T-cell (primary cell): Measurements from ENCODE around the gene TST. TPM values are rescaled to one million over a fixed set of nuclear protein-coding genes. Genes with fewer than 3 reads are reported as not detected.

Source experiments
- ATAC-seq, 4 experiments: fragments of 200-7000 bp in 3 of 4; fragments of 150-1000 bp in 1 of 4; cut with Tn5 transposase; replicated peaks in 1 of 4; 1 replicate in 3 of 4; 2 replicates in 1 of 4; pipeline ENCODE4 v1.10.0; 2021; ENCODE audit warnings: moderate library complexity in 3 of 4, mild to moderate bottlenecking in 2 of 4, moderate number of reproducible peaks in 1 of 4
- CTCF ChIA-PET, 2 donors: fragments of 300-600 bp; sonication (Branson Sonifier 250); formaldehyde crosslinking; loops; one replicate each; lab custom pipeline; 2022; ENCODE audit warnings: antibody characterized with exemption in 2 of 2; lab: Charles Lee
- POLR2A ChIA-PET, 2 donors: fragments of 300-600 bp; sonication (Branson Sonifier 250); formaldehyde crosslinking; loops; one replicate each; lab custom pipeline; 2022; ENCODE audit warnings: antibody characterized with exemption in 2 of 2; lab: Charles Lee
- DNase-seq, 35 experiments: peaks; one replicate each; pipeline versions ENCODE4 v3.0.0 to v3.0.0-alpha.2; 2013 to 2023
- H3K27ac ChIP-seq: one replicate; pipeline ENCODE4 v1.5.1; 2013; ENCODE audit warnings: low read length
- H3K27me3 ChIP-seq, 2 experiments: replicated peaks in 1 of 2; 1 replicate in 1 of 2; 2 replicates in 1 of 2; pipeline versions ENCODE4 v1.6.1 to v1.7.0; 2013; ENCODE audit warnings: low read length in 1 of 2, mixed read lengths in 1 of 2; ENCODE audit not compliant: control insufficient read depth in 2 of 2, insufficient read depth in 2 of 2; ENCODE audit errors: extremely low read depth in 1 of 2
- H3K36me3 ChIP-seq, 2 donors: 1 replicate in 1 of 2; 2 replicates in 1 of 2; pipeline versions ENCODE4 v1.6.1 to v1.7.0; 2013; ENCODE audit warnings: low read length in 1 of 2; ENCODE audit not compliant: control insufficient read depth in 2 of 2, insufficient read depth in 1 of 2; ENCODE audit errors: extremely low read depth in 1 of 2
- H3K4me1 ChIP-seq, 2 experiments: 1 replicate in 1 of 2; 2 replicates in 1 of 2; pipeline versions ENCODE4 v1.6.1 to v1.7.0; 2013; ENCODE audit warnings: low read length in 2 of 2, mixed read lengths in 1 of 2; ENCODE audit not compliant: insufficient read depth in 2 of 2, control insufficient read depth in 1 of 2; ENCODE audit errors: extremely low read depth in 1 of 2
- H3K4me3 ChIP-seq, 2 donors: 1 replicate in 1 of 2; 2 replicates in 1 of 2; pipeline versions ENCODE4 v1.5.1 to v1.7.0; 2013; ENCODE audit warnings: mild to moderate bottlenecking in 2 of 2, low read length in 1 of 2, moderate library complexity in 1 of 2; ENCODE audit not compliant: control insufficient read depth in 1 of 2; ENCODE audit errors: extremely low read depth in 1 of 2
- H3K9me3 ChIP-seq: 2 replicates; pipeline ENCODE4 v1.7.0; 2013
- H3K27ac Mint-ChIP-seq, 2 donors: one replicate each; pipeline ENCODE4 v1.8.0; 2020 to 2021; ENCODE audit warnings: mild to moderate bottlenecking in 2 of 2, mixed read lengths in 2 of 2
- H3K27me3 Mint-ChIP-seq, 2 donors: one replicate each; pipeline ENCODE4 v1.8.0; 2021 to 2022; ENCODE audit warnings: mixed read lengths in 2 of 2
- H3K36me3 Mint-ChIP-seq: one replicate; pipeline ENCODE4 v1.8.0; 2021; ENCODE audit warnings: mixed read lengths
- H3K4me1 Mint-ChIP-seq, 3 donors: one replicate each; pipeline ENCODE4 v1.8.0; 2020 to 2022; ENCODE audit warnings: mixed read lengths in 3 of 3, mild to moderate bottlenecking in 1 of 3
- H3K4me3 Mint-ChIP-seq, 3 donors: one replicate each; pipeline ENCODE4 v1.8.0; 2020 to 2022; ENCODE audit warnings: mild to moderate bottlenecking in 3 of 3, mixed read lengths in 3 of 3, moderate library complexity in 3 of 3
- H3K9me3 Mint-ChIP-seq, 3 donors: one replicate each; pipeline ENCODE4 v1.8.0; 2020 to 2022; ENCODE audit warnings: mixed read lengths in 3 of 3
- WGBS: methylation state at CpG from one replicate; pipeline ENCODE4 v1.1.5; 2013; ENCODE audit warnings: missing lambda C conversion rate; ENCODE audit not compliant: insufficient coverage; 5-methylcytosine and 5-hydroxymethylcytosine counted together
- total RNA-seq, 35 experiments: library from RNA in 6 of 35; stranded (reverse) in 6 of 35; fragments of 120-200 nt in 1 of 35; gene quantifications; one replicate each; pipeline versions ENCODE4 v1.2.1 to v1.2.4 and lab custom pipeline; 2013 to 2026

TST gene
- total RNA-seq, 5 donors from 2014 or later (not counting 1 experiment from before 2014, with no cell fraction given) = 0.61 to 2.2 (median 1.0) TPM

DNA sequence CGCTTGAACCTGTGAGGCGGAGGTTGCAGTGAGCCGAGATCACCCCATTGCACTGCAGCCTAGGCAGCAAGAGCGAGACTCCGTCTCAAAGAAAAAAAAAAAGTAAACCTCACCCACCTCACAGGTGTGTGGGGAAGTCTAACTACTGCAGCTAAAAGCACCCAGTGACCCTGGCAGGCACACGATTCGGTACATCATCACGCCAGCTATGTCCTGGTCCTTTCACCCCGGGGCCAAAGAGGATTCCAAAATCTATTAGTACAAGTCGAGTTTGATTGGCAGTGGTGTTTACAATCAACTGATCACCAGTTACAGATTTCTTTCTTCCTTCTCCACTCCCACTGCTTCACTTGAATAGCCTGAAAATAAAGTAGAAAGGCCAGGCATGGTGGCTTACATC is 6.3 kb downstream of the TST start:
- H3K4me3 ChIP-seq = no peak overlapping the region
- DNase-seq (no peak), ATAC-seq (no peak)
- Mint-ChIP-seq H3K4me1 (peaks cover 0 to 4% (median 0%) of the 10 kb centered on the region in 3 donors), H3K4me3 (no peak overlapping the region), H3K9me3 (no peaks in the 10 kb centered on the region), H3K27me3 (peaks cover 1 to 6% of the 10 kb centered on the region in 2 donors), H3K27ac (no peak overlapping the region), H3K36me3 (no peaks in the 10 kb centered on the region)
- peaks cover 0 to 13% of the 10 kb centered on the region in 2 experiments for H3K27me3 ChIP-seq
- no peak overlapping the region for H3K27ac ChIP-seq
- POLR2A ChIA-PET = no interaction called here
- 56% methylated on average over 4 of the region's 10 CpGs for WGBS
- H3K36me3 ChIP-seq = no peaks in the 10 kb centered on the region
- H3K4me1 ChIP-seq = no peaks in the 10 kb centered on the region
- CTCF ChIA-PET = no interaction called here
- no peaks in the 10 kb centered on the region for H3K9me3 ChIP-seq

- ChIA-PET CTCF (no interaction called here), POLR2A (no interaction called here)
- Histone ChIP-seq H3K9me3 (no peaks in the 10 kb centered on the region), H3K27me3 (peaks cover 0 to 13% of the 10 kb centered on the region in 2 experiments), H3K36me3 (no peaks in the 10 kb centered on the region), H3K4me3 (no peak overlapping the region), H3K27ac (no peak overlapping the region), H3K4me1 (no peaks in the 10 kb centered on the region)
- no peak overlapping the region for H3K27ac Mint-ChIP-seq
- peaks cover 0 to 4% (median 0%) of the 10 kb centered on the region in 3 donors for H3K4me1 Mint-ChIP-seq
- DNase-seq (no peak), ATAC-seq (no peak)
- no peak overlapping the region for H3K4me3 Mint-ChIP-seq
- H3K9me3 Mint-ChIP-seq = no peaks in the 10 kb centered on the region
- WGBS = 72% methylated on average over 5 of the region's 9 CpGs
- H3K27me3 Mint-ChIP-seq = peaks cover 1 to 6% of the 10 kb centered on the region in 2 donors
- no peaks in the 10 kb centered on the region for H3K36me3 Mint-ChIP-seq
Measured at GRCh38 chr22:37012262-37012904, 6.9 kb downstream of the TST start.

- ATAC-seq (no peak), DNase-seq (no peak)
- CTCF ChIA-PET = no interaction called here
- Mint-ChIP-seq H3K27ac (no peak overlapping the region), H3K9me3 (no peaks in the 10 kb centered on the region), H3K36me3 (no peaks in the 10 kb centered on the region), H3K4me1 (peaks cover 0 to 4% (median 0%) of the 10 kb centered on the region in 3 donors), H3K27me3 (peaks cover 2 to 10% of the 10 kb centered on the region in 2 donors), H3K4me3 (no peak overlapping the region)
- Histone ChIP-seq H3K4me1 (no peaks in the 10 kb centered on the region), H3K36me3 (no peaks in the 10 kb centered on the region), H3K4me3 (no peak overlapping the region), H3K27me3 (peaks cover 0 to 13% of the 10 kb centered on the region in 2 experiments), H3K9me3 (no peaks in the 10 kb centered on the region), H3K27ac (no peak overlapping the region)
- POLR2A ChIA-PET = interaction anchor here in 1 of 2 donors (0.7 kb wide), 1 partner anchor 125 kb away, joined by 3 read pairs; no protein-coding TSS in a partner anchor
- WGBS = 73% methylated on average over 2 of the region's 3 CpGs
Measured at GRCh38 chr22:37011472-37011871, 7.8 kb downstream of the TST start.

GRCh38 chr22:37010976-37011375 is 8.3 kb downstream of the TST start:
- Histone ChIP-seq H3K36me3 (no peaks in the 10 kb centered on the region), H3K4me3 (no peak overlapping the region), H3K4me1 (no peaks in the 10 kb centered on the region), H3K27ac (no peak overlapping the region), H3K9me3 (no peaks in the 10 kb centered on the region), H3K27me3 (peaks cover 0 to 13% of the 10 kb centered on the region in 2 experiments)
- CTCF ChIA-PET = no interaction called here
- DNase-seq = no peak
- peaks cover 0 to 4% (median 0%) of the 10 kb centered on the region in 3 donors for H3K4me1 Mint-ChIP-seq
- POLR2A ChIA-PET = no interaction called here
- H3K4me3 Mint-ChIP-seq = no peak overlapping the region
- H3K27me3 Mint-ChIP-seq = peaks cover 3 to 14% of the 10 kb centered on the region in 2 donors
- no peaks in the 10 kb centered on the region for H3K36me3 Mint-ChIP-seq
- WGBS = 89% methylated on average over 17 of the region's 20 CpGs
- ATAC-seq = no peak
- H3K27ac Mint-ChIP-seq = no peak overlapping the region
- no peaks in the 10 kb centered on the region for H3K9me3 Mint-ChIP-seq

DNA sequence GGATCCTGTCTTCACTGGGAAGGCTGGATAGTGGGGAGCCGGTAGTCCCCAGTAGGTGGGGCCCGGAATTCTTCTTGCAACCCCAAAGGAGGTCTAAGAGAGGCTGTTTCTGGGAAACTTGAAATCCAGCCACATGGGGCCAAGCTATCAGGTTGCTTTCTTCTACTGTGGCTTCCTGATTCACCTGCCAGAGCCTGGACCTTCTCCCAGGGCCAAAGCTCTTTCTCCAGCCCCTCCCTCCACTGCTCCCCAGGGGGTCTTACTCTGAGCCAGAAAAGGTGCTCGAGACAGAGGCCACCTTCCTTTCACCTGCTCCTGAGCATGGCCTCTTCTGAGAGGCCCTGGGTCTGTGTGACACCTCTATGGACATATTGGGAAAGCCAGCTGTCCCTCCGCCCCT is 9.1 kb downstream of the TST start:
- H3K27ac Mint-ChIP-seq = no peak overlapping the region
- H3K27me3 ChIP-seq = peaks cover 0 to 13% of the 10 kb centered on the region in 2 experiments

GRCh38 chr22:37009490-37009889 is 9.8 kb downstream of the TST start:
- WGBS = 76% methylated on average over 2 of the region's 2 CpGs
- Histone ChIP-seq H3K4me1 (no peaks in the 10 kb centered on the region), H3K9me3 (no peaks in the 10 kb centered on the region), H3K27me3 (peaks cover 0 to 12% of the 10 kb centered on the region in 2 experiments), H3K27ac (no peak overlapping the region), H3K4me3 (no peak overlapping the region), H3K36me3 (no peaks in the 10 kb centered on the region)
- POLR2A ChIA-PET = no interaction called here
- CTCF ChIA-PET = no interaction called here
- Mint-ChIP-seq H3K36me3 (no peaks in the 10 kb centered on the region), H3K27me3 (peaks cover 3 to 14% of the 10 kb centered on the region in 2 donors), H3K27ac (no peak overlapping the region), H3K4me3 (no peak overlapping the region), H3K4me1 (no peaks in the 10 kb centered on the region), H3K9me3 (no peaks in the 10 kb centered on the region)
- DNase-seq = no peak
- no peak for ATAC-seq

More for the DNA sequence above, 9.1 kb downstream of the TST start:
- WGBS = 79% methylated on average over 3 of the region's 4 CpGs
- H3K4me1 Mint-ChIP-seq = peaks cover 0 to under 1% (median 0%) of the 10 kb centered on the region in 3 donors
- POLR2A ChIA-PET = no interaction called here
- CTCF ChIA-PET = no interaction called here
- DNase-seq (no peak), ATAC-seq (no peak)
- peaks cover 3 to 14% of the 10 kb centered on the region in 2 donors for H3K27me3 Mint-ChIP-seq
- Histone ChIP-seq H3K9me3 (no peaks in the 10 kb centered on the region), H3K4me1 (no peaks in the 10 kb centered on the region), H3K27ac (no peak overlapping the region), H3K4me3 (no peak overlapping the region), H3K36me3 (no peaks in the 10 kb centered on the region)
- no peaks in the 10 kb centered on the region for H3K36me3 Mint-ChIP-seq
- no peak overlapping the region for H3K4me3 Mint-ChIP-seq
- no peaks in the 10 kb centered on the region for H3K9me3 Mint-ChIP-seq
